HG03095 (cell line): ENCODE data around the gene UBTD2.
"Not testable (repeated sequence)": the region's sequence is repeated elsewhere in the genome, so short reads cannot be mapped to it uniquely, and the experiment has no call there.

Experiments
- ATAC-seq: cut with Tn5 transposase; IDR thresholded peaks from one replicate; pipeline ENCODE4 v1.9.1; 2021; ENCODE audit warnings: moderate library complexity; ENCODE audit not compliant: unreplicated experiment

The UBTD2 gene

GRCh38 chr5:172283020-172283861 lies at the start of gene UBTD2:
TSS of gene UBTD2 (minus strand) at chr5:172283764. CDS start at chr5:172283665, 99 bp downstream.
- peak; percentile 87 for ATAC-seq

GRCh38 chr5:172326901-172327300 lies 43.3 kb upstream of the UBTD2 start:
- ATAC-seq: not testable (repeated sequence)

GRCh38 chr5:172325452-172325851 lies 41.9 kb upstream of the UBTD2 start:
- ATAC-seq: no peak

- peak; percentile 69 for ATAC-seq
Observed at GRCh38 chr5:172322028-172322965, 38.7 kb upstream of the UBTD2 start.

- no peak for ATAC-seq
Observed at GRCh38 chr5:172321593-172321992, 38.0 kb upstream of the UBTD2 start.

GRCh38 chr5:172319708-172320441 lies 36.3 kb upstream of the UBTD2 start:
- ATAC-seq: no peak

GRCh38 chr5:172315587-172316493 lies 32.3 kb upstream of the UBTD2 start:
- peak; percentile 51 for ATAC-seq

GRCh38 chr5:172313915-172314314 lies 30.4 kb upstream of the UBTD2 start:
- ATAC-seq: no peak

GRCh38 chr5:172312286-172312685 lies 28.7 kb upstream of the UBTD2 start:
- no peak for ATAC-seq

- no peak for ATAC-seq
Observed at GRCh38 chr5:172311605-172312004, 28.0 kb upstream of the UBTD2 start.

GRCh38 chr5:172311026-172311425 lies 27.5 kb upstream of the UBTD2 start:
- ATAC-seq: no peak

- ATAC-seq: no peak
Observed at GRCh38 chr5:172305380-172305779, 21.8 kb upstream of the UBTD2 start.

GRCh38 chr5:172303572-172304335 lies 20.2 kb upstream of the UBTD2 start:
- no peak for ATAC-seq

- no peak for ATAC-seq
Observed at GRCh38 chr5:172303162-172303561, 19.6 kb upstream of the UBTD2 start.

- no peak for ATAC-seq
Observed at GRCh38 chr5:172302047-172302710, 18.6 kb upstream of the UBTD2 start.

GRCh38 chr5:172299916-172300439 lies 16.4 kb upstream of the UBTD2 start:
- no peak for ATAC-seq

GRCh38 chr5:172294831-172295230 lies 11.3 kb upstream of the UBTD2 start:
- no peak for ATAC-seq

GRCh38 chr5:172293745-172294342 lies 10.3 kb upstream of the UBTD2 start:
- no peak for ATAC-seq
